K562 (cell line): ENCODE measurements around the gene STK26. TPM values are rescaled to one million over a fixed set of nuclear protein-coding genes. Genes with fewer than 3 reads are reported as not detected.

ENCODE experiments used
- CBFA2T3 ChIP-seq: fragments of 450-650 bp; IDR thresholded peaks from 2 replicates; pipeline ENCODE4 v1.6.1; 2017
- CCNT2 ChIP-seq: IDR thresholded peaks from 2 replicates; pipeline ENCODE4 v1.6.1; 2011; ENCODE audit warnings: borderline replicate concordance, low read depth, mild to moderate bottlenecking, moderate library complexity, mixed read lengths, low read length; ENCODE audit not compliant: insufficient read length; ENCODE audit errors: extremely low read depth
- CHD1 ChIP-seq: fragments of 200-600 bp; sonication (generic); IDR thresholded peaks from one replicate; pipeline ENCODE4 v1.6.1; 2012; ENCODE audit warnings: mild to moderate bottlenecking, moderate library complexity, low read length, inconsistent platforms
- MYBL2 ChIP-seq, 2 experiments: fragments of 450-650 bp in 1 of 2; sonication (generic) in 1 of 2; formaldehyde crosslinking in 1 of 2; IDR thresholded peaks; 2 replicates each; pipeline versions ENCODE4 v1.6.1 to v1.8.1; 2017 to 2022; ENCODE audit warnings: borderline replicate concordance in 1 of 2, inconsistent platforms in 1 of 2, low read depth in 1 of 2, mild to moderate bottlenecking in 1 of 2, missing genetic modification reagents in 1 of 2, moderate library complexity in 1 of 2
- TBP ChIP-seq: optimal IDR thresholded peaks from 2 replicates; pipeline ENCODE3; 2011; ENCODE audit warnings: low read depth, low read length, improper control_type of control experiment
- TEAD4 ChIP-seq, 2 experiments: sonication (generic) in 1 of 2; formaldehyde crosslinking in 1 of 2; IDR thresholded peaks; 2 replicates each; pipeline versions ENCODE4 v1.6.1 to v1.8.0; 2012 to 2022; ENCODE audit warnings: borderline replicate concordance in 1 of 2, inconsistent platforms in 1 of 2, low read length in 1 of 2, mild to moderate bottlenecking in 1 of 2, missing genetic modification reagents in 1 of 2
- ZBTB7A ChIP-seq: IDR thresholded peaks from 2 replicates; pipeline ENCODE4 v1.6.1; 2011; ENCODE audit warnings: low read depth, mild to moderate bottlenecking, low read length, moderate library complexity, borderline replicate concordance; ENCODE audit not compliant: control insufficient read depth
- ZFX ChIP-seq: sonication (generic); formaldehyde crosslinking; IDR thresholded peaks from 2 replicates; pipeline ENCODE4 v1.8.0; 2022; ENCODE audit warnings: mild to moderate bottlenecking, missing genetic modification reagents, moderate library complexity
- ZNF282 ChIP-seq: sonication (generic); formaldehyde crosslinking; IDR thresholded peaks from 2 replicates; pipeline ENCODE4 v1.8.1; 2023; ENCODE audit warnings: missing genetic modification reagents
- polyA plus RNA-seq, 8 experiments: library from polyadenylated mRNA; depleted of rRNA in 4 of 8; stranded (reverse) in 5 of 8; unstranded in 3 of 8; fragments of >200 nt; fragmentation: Nextera tagmentation in 2 of 8; fragmentation: Illumina TruSeq in 1 of 8; extraction: Ambion mirVana in 2 of 8; extraction: Trizol in 1 of 8; gene quantifications; 2 replicates each; pipeline versions ENCODE4 v1.2.1 to v1.2.3, GENCODE V29; 2011 to 2014; ENCODE audit warnings: inconsistent platforms in 1 of 8, missing spikeins in 1 of 8
- total RNA-seq, 7 experiments: library from RNA; depleted of rRNA in 6 of 7; stranded (reverse); fragments of >200 nt in 6 of 7; fragmentation: Illumina TruSeq in 2 of 7; extraction: Trizol in 2 of 7; gene quantifications; 2 replicates each; pipeline versions ENCODE4 v1.2.1 to v1.2.3, GENCODE V29; 2011 to 2021; ENCODE audit warnings: low replicate concordance in 1 of 7
- TF ChIP-seq, protein P1 (sequence below): fragments of 450-650 bp; IDR thresholded peaks from 2 replicates; pipeline ENCODE4 v1.6.1; 2018; ENCODE audit not compliant: partially characterized antibody
- TF ChIP-seq, protein P2 (sequence below): sonication (generic); formaldehyde crosslinking; IDR thresholded peaks from 2 replicates; pipeline ENCODE4 v1.4.0; 2020; ENCODE audit warnings: mild to moderate bottlenecking, missing genetic modification reagents
- TF ChIP-seq, protein P3 (sequence below), 3 experiments: IDR thresholded peaks in 2 of 3; conservative IDR thresholded peaks in 1 of 3; 2 replicates each; pipeline ENCODE4 v1.5.1; 2011 to 2012; ENCODE audit warnings: low read length in 3 of 3, mild to moderate bottlenecking in 3 of 3, control low read depth in 2 of 3, improper control_type of control experiment in 1 of 3, inconsistent platforms in 1 of 3, low read depth in 1 of 3, mixed read lengths in 1 of 3, moderate library complexity in 1 of 3; ENCODE audit not compliant: insufficient read depth in 2 of 3
- TF ChIP-seq, protein P4 (sequence below): fragments of 450-650 bp; IDR thresholded peaks from 2 replicates; pipeline ENCODE4 v1.7.1; 2018; ENCODE audit warnings: mild to moderate bottlenecking, low read depth; ENCODE audit not compliant: partially characterized antibody

Gene STK26
- total and polyA plus RNA-seq, 9 of the 15 experiments (the other 6 are each of a cell fraction or from before 2014, with no cell fraction given) = 28.1 to 72.9 (median 50.1) TPM

DNA sequence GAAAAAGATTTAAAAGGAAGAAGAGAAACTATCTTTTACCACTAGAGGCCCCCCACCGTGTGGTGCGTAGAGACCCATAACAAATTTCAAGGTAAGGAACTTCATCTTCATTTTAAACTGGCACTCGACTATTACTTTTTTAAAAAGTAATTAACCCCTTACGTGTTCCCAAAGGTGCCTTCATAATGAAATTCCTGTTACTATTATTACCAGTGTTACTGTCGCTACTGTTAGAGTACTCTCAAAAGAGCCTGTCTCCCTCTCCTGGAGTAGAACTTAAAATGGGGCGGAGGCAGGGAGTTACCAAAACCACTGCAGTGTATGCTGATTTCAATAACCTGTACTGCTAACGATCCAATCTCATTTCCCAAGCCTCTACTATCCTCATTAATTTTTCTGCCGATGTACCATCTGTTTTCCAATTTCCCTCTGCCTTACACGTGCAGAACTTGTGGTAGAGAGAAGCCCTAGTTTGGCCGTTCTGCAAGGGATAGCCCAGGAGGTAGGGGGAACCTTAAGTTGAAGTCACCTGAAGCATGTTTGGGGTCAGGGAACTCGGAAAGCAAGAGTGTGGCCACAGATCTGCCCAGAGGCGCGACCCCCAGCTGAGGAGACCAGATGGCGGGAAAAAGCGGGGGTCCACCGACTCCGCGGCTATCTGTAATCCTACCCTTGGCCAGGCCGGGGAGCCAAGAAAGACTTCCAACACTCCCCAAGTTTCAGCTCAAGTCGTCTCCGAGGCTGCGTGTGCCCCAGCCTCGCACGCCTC, 720 bp upstream of the STK26 start (continued):
- TF ChIP-seq, protein P1, sequence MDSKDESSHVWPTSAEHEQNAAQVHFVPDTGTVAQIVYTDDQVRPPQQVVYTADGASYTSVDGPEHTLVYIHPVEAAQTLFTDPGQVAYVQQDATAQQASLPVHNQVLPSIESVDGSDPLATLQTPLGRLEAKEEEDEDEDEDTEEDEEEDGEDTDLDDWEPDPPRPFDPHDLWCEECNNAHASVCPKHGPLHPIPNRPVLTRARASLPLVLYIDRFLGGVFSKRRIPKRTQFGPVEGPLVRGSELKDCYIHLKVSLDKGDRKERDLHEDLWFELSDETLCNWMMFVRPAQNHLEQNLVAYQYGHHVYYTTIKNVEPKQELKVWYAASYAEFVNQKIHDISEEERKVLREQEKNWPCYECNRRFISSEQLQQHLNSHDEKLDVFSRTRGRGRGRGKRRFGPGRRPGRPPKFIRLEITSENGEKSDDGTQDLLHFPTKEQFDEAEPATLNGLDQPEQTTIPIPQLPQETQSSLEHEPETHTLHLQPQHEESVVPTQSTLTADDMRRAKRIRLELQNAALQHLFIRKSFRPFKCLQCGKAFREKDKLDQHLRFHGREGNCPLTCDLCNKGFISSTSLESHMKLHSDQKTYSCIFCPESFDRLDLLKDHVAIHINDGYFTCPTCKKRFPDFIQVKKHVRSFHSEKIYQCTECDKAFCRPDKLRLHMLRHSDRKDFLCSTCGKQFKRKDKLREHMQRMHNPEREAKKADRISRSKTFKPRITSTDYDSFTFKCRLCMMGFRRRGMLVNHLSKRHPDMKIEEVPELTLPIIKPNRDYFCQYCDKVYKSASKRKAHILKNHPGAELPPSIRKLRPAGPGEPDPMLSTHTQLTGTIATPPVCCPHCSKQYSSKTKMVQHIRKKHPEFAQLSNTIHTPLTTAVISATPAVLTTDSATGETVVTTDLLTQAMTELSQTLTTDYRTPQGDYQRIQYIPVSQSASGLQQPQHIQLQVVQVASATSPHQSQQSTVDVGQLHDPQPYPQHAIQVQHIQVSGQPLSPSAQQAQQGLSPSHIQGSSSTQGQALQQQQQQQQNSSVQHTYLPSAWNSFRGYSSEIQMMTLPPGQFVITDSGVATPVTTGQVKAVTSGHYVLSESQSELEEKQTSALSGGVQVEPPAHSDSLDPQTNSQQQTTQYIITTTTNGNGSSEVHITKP = peak; percentile 70
- TF ChIP-seq TEAD4 (IDR thresholded peaks at IDR 0.05; ENCODE audit: low read length) (peak; percentile 24; the same call in 1 of the 2 replicates), TEAD4 (CRISPR knock-in tag; IDR thresholded peaks at IDR 0.05; ENCODE audit: borderline replicate concordance) (no peak), ZNF282 (CRISPR knock-in tag) (no peak), CHD1 (peak; percentile 36), CBFA2T3 (no peak), ZBTB7A (peak; percentile 66), MYBL2 (IDR thresholded peaks at IDR 0.05; ENCODE audit: low read depth) (no peak), MYBL2 (CRISPR knock-in tag; IDR thresholded peaks at IDR 0.05; ENCODE audit: borderline replicate concordance) (no peak), ZFX (CRISPR knock-in tag) (no peak), TBP (peak; percentile 51), CCNT2 (no peak)
- TF ChIP-seq, protein P2, sequence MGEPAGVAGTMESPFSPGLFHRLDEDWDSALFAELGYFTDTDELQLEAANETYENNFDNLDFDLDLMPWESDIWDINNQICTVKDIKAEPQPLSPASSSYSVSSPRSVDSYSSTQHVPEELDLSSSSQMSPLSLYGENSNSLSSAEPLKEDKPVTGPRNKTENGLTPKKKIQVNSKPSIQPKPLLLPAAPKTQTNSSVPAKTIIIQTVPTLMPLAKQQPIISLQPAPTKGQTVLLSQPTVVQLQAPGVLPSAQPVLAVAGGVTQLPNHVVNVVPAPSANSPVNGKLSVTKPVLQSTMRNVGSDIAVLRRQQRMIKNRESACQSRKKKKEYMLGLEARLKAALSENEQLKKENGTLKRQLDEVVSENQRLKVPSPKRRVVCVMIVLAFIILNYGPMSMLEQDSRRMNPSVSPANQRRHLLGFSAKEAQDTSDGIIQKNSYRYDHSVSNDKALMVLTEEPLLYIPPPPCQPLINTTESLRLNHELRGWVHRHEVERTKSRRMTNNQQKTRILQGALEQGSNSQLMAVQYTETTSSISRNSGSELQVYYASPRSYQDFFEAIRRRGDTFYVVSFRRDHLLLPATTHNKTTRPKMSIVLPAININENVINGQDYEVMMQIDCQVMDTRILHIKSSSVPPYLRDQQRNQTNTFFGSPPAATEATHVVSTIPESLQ (CRISPR knock-in tag) = no peak
- TF ChIP-seq, protein P3, sequence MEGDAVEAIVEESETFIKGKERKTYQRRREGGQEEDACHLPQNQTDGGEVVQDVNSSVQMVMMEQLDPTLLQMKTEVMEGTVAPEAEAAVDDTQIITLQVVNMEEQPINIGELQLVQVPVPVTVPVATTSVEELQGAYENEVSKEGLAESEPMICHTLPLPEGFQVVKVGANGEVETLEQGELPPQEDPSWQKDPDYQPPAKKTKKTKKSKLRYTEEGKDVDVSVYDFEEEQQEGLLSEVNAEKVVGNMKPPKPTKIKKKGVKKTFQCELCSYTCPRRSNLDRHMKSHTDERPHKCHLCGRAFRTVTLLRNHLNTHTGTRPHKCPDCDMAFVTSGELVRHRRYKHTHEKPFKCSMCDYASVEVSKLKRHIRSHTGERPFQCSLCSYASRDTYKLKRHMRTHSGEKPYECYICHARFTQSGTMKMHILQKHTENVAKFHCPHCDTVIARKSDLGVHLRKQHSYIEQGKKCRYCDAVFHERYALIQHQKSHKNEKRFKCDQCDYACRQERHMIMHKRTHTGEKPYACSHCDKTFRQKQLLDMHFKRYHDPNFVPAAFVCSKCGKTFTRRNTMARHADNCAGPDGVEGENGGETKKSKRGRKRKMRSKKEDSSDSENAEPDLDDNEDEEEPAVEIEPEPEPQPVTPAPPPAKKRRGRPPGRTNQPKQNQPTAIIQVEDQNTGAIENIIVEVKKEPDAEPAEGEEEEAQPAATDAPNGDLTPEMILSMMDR (IDR thresholded peaks at IDR 0.05 in 2 of 3, conservative IDR thresholded peaks at IDR 0.05 in 1 of 3; ENCODE audit: insufficient read depth in 2 of 3, low read depth in 1 of 3, low read length in 3 of 3) = peak; percentile 40 to 48 (median 45); a peak in 5 of 6 replicates
- TF ChIP-seq, protein P4, sequence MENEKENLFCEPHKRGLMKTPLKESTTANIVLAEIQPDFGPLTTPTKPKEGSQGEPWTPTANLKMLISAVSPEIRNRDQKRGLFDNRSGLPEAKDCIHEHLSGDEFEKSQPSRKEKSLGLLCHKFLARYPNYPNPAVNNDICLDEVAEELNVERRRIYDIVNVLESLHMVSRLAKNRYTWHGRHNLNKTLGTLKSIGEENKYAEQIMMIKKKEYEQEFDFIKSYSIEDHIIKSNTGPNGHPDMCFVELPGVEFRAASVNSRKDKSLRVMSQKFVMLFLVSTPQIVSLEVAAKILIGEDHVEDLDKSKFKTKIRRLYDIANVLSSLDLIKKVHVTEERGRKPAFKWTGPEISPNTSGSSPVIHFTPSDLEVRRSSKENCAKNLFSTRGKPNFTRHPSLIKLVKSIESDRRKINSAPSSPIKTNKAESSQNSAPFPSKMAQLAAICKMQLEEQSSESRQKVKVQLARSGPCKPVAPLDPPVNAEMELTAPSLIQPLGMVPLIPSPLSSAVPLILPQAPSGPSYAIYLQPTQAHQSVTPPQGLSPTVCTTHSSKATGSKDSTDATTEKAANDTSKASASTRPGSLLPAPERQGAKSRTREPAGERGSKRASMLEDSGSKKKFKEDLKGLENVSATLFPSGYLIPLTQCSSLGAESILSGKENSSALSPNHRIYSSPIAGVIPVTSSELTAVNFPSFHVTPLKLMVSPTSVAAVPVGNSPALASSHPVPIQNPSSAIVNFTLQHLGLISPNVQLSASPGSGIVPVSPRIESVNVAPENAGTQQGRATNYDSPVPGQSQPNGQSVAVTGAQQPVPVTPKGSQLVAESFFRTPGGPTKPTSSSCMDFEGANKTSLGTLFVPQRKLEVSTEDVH = peak; percentile 45
- TF ChIP-seq, all 486 proteins: peak for 19
